GM12872 (cell line): ENCODE data around the gene DLG1.

Experiments
- TF ChIP-seq, protein P1 (sequence below): IDR thresholded peaks from 3 replicates; pipeline ENCODE4 v1.5.1; 2011; ENCODE audit warnings: low read depth, mild to moderate bottlenecking, low read length, moderate library complexity; ENCODE audit not compliant: insufficient read depth

Gene DLG1

DNA sequence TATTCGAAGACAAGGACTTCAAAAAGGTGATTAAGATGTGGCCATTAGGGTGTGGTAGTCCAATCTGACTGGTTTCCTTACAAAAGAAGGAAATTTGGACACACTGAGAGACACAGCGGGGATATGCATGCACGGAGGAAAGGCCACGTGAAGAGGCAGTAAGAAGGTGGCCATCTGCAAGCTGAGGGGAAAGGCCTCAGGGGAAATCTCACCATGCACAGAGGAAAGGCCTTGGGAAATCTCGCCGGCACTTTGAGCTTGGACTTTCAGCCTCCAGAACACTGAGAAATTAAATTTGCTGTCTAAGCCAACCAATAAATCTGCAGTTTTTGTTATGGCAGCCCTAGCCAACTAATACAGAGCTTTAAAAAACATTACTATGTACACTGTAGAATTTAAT is 78.8 kb downstream of the DLG1 start:
- TF ChIP-seq, protein P1, sequence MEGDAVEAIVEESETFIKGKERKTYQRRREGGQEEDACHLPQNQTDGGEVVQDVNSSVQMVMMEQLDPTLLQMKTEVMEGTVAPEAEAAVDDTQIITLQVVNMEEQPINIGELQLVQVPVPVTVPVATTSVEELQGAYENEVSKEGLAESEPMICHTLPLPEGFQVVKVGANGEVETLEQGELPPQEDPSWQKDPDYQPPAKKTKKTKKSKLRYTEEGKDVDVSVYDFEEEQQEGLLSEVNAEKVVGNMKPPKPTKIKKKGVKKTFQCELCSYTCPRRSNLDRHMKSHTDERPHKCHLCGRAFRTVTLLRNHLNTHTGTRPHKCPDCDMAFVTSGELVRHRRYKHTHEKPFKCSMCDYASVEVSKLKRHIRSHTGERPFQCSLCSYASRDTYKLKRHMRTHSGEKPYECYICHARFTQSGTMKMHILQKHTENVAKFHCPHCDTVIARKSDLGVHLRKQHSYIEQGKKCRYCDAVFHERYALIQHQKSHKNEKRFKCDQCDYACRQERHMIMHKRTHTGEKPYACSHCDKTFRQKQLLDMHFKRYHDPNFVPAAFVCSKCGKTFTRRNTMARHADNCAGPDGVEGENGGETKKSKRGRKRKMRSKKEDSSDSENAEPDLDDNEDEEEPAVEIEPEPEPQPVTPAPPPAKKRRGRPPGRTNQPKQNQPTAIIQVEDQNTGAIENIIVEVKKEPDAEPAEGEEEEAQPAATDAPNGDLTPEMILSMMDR, result no peak

DNA sequence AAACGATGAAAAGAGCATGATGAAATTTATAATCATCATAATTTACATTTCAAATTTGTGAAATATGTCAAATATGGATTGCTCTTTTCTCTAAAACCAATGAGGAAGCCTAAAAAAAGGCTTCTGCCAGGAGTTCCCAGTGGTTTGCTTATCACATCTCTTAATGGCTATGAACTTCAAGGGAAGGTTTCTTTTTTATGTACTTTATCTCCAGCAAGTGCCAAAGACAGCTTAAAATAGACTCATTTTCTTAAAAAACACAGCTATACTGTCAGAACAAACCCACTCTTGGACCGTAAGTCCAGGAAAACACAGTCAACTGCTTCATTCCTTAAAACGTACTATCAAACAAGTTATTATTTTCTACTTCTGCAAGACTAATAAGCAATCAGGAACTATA is 80.2 kb downstream of the DLG1 start:
- TF ChIP-seq, protein P1, result no peak

DNA sequence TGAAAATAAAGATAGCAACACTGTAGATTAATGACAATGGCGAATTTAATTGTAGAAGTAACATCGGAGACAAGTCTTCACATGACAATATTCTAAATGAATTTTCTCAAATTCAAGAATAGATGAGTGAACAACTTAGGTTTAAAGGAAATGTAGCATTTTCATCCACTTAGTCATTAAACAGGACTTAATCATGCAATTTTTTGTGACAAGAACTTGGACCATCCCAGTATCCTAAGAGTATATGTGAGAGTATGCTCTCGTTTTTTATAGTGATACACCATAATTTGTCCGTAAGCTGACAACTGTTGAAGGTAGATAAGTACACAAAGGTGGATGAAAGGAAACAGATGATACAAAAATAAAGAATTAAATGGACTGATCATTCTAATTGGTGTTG is 81.5 kb downstream of the DLG1 start:
- TF ChIP-seq, protein P1, result no peak

DNA sequence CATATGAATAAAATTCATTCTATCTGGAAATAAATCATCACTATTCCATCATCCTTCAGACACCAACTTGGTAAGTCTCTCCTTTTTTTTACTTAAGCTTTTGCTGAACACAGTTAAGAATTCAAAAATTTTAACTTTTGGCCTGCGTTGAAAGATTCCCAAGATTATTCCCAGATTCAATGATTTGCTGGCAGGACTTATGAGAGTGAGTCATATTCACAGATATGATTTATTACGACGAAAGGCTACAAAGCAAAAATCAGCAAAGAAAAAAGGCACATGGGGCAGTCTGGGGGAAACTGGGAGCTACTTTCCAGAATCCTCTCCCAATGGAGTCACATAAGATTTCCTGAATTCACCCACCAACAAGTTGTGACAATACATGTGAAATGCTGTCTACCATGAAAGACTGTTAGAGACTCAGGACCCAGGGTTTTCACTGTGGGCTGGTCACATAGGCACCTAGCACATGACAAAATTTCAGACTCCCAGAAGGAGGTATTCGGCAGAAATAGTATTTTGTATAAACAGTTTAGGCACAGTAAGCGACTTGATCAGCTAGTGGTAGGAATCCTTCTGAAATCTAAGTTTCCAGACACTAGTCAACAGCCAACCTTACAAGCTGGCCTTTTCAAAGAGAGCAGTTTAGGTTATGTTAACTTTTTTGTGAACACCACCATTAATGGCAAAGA is 82.1 kb downstream of the DLG1 start:
- TF ChIP-seq, protein P1, result no peak

DNA sequence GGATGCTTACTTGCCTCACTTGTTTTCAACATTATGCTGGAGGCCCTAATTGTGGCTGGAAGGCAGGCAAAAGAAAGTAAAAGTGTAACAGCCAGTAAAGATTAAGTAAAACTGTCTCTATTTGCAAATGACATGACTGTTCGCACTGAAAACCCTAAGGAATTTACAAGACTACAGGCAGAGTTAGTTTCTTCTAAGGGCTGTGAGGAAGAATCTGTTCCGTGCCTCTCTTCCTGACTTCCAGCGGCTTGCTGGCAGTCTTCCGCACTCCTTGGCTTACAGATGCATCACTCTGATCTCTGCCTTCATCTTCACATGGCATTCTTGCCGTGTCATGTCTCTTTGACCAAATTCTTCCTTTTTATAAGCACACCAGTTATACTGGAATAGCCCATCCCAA is 86.1 kb downstream of the DLG1 start:
- TF ChIP-seq, protein P1, result no peak

DNA sequence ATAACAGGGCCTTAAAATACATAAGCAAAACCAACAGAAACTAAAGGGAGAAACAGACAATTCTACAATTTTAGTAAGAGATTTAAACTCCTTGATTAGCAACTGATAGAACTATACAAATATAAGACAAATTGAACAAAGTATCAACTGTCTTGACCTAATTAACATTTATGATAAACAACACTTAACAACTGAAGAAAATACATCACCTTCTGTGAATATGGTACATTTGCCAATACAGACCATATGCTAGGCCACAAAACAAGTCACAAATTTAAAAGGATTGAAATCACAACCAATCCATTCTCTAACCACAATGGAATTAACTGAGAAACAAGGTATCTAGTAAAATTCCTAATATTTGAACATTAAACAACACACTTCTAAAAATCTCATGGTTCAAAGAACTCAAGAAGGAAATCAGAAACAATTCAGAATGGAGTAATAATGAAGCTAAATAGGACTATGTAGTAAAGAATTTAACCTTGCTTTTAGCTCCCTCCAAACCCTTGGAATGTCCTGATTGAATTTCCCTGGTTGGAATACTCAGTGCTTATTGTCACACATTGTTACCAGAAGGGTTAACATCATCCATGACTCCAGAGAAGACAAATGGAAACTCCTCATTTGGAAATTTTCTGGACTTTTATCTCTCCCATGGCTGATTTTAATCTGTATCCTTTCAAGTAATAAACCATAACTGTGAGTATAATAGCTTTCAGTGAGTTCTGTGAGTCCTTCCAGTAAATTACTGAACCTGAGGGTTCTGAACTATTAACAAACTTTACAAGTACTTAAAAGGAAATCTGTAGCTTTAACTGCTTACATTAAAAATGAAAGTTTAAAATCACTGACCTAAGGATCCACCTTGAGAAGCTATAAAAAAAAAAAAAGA is 88.8 kb downstream of the DLG1 start:
- TF ChIP-seq, protein P1, result no peak

DNA sequence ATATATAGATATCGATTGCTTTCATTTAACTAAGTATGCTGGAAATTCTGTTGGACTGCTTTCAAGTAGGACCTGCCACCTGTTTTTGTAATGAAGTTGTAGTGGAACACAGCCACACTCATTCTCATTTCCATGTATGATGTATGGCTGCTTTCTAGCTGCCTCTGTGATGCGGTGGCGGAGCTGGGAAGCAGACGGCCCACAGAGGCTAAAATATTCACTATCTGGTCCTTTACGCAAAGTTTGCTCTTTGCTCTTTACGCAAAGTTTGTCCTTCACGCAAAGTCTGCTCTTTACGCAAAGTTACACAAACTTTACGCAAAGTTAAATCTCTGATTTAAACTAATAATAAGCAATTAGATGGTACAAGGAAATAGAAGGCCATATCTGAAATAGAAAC is 91.5 kb downstream of the DLG1 start:
- TF ChIP-seq, protein P1, result no peak
